Ovary (tissue), 1 donor: ENCODE results near the gene EDAR.

Source experiments
- EP300 ChIP-seq: sonication (generic); formaldehyde crosslinking; IDR thresholded peaks from one replicate; pipeline ENCODE4 v1.6.1; 2017; ENCODE audit warnings: antibody characterized with exemption
- POLR2A ChIP-seq: fragments of 450-650 bp; IDR thresholded peaks from one replicate; pipeline ENCODE4 v1.6.1; 2017; ENCODE audit warnings: antibody characterized with exemption, mild to moderate bottlenecking, moderate library complexity

DNA sequence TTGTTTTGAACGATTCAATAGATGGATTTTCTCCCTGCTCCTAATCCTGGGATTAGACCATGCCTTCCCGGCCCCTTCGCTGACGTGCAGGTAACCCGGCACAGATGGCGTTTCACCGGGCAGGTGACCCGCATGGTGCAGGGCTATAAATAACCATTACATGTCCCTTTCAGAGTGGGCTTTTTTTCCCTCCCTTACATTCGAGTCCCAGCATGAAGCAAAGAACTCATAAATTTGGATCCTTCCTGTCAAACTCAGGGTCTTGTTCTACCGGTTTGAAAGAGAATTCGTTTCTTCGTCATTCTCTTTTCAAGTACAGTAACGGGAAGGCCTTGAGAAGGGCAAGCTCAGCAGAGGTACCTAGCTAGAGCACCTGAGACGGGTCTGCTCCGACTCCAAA, 46.1 kb downstream of the EDAR start:
- TF ChIP-seq POLR2A (no peak), EP300 (no peak)
